Measurements from ENCODE around the gene KATNIP. TPM values are rescaled to one million over a fixed set of nuclear protein-coding genes. Genes with fewer than 3 reads are reported as not detected.
"Not testable (repeated sequence)": the region's sequence is repeated elsewhere in the genome, so short reads cannot be mapped to it uniquely, and the experiment has no call there.

Gene KATNIP
- total RNA-seq, 1 donor from 2014 or later: 38.9 TPM

DNA sequence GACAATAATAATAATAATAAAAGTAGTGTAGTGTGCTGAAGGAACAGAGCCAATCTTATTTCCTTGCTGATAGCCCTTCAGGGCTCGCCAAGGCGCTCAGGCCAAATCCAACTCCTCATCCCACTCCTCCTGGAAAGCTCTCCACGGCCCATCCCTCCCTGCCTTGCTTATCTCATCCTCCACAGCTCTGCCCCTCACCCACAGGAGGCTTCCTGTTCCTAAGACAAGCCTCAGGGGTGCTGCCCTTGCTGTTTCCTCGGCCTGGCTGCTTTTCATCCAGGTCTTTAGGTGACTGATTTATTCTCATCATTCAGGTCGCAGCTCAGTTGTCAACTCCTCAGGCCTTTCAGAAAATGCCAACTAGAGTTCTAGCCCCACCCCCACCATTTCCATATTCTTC, 11.4 kb upstream of the KATNIP start:
- no peak for DNase-seq (ENCODE audit: low spot score)

DNA sequence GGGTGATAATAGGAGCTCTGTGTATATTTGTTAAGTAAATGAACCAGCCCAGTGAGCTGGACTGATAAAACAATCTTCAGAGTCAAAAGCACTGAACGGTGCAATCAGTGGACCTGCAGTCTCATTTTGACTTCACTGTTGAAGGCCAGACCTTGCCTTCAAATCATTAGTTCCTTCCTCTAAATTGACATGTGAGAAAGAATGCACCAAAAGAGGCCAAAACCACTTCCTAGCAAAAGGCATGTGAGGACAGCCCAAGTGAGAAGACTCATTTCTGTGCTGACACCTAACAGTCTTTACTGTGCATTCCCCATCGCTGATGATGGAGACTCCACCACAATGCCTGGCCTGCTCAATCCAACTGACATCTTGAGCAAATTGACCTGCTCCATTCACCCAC, 10.8 kb upstream of the KATNIP start:
- no peak for DNase-seq (ENCODE audit: low spot score)

DNA sequence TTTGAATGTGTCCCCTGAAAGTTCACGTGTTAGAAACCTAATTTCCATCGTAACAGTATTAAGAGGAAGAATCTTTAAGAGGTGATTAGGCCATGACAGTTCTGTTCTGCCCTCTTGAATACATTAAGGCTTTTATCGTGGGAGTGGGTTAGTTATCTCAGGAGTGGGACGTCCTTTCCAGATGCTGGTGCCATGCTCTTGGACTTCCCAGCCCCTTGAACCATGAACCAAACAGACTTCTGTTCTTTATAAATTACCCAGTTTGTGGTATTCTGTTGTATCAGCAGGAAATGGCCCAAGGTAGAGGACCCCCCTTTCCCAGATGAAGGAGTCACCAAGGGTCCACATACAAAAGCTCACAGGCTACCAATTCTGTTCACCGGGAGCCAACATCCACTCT, 10.3 kb upstream of the KATNIP start:
- no peak for DNase-seq (ENCODE audit: low spot score)

DNA sequence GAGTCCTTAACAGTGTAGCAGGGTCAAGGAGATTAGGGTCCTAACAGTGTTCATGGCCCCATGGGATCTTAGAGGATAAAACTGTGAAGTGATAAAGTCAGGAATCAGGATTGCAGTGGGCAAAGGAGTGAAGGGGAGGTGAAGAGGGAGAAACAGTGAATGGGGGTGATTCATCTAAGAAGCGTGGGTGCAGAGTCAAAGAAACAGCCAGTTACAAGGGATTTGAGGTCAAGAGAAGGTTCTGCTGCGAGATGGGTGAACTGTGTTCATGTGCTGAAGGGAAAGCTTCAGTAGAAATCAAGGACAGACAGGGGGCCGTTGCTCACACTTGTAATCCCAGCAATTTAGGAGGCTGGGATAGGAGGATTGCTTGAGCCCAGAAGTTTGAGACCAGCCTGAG, 6.1 kb upstream of the KATNIP start:
- no peak for DNase-seq (ENCODE audit: low spot score)

DNA sequence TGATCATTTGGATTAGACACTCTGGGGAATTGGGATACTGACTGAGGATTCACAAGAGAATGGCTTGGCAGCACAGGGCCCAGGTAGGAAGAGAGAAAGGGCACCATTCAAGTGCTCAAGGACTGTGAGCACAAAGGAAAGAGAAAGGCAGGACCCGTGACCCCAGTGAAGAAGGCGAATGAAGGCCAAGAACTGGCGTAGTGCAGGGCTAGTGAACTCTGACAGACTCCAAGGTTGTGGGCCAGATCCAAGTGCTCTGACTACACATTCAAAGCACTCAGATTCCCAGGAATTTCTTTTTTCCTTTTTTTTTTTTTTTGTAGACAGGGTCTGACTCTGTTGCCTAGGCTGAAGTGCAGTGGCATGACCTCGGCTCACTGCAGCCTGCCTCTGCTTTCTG, 5.3 kb upstream of the KATNIP start:
- no peak for DNase-seq (ENCODE audit: low spot score)

DNA sequence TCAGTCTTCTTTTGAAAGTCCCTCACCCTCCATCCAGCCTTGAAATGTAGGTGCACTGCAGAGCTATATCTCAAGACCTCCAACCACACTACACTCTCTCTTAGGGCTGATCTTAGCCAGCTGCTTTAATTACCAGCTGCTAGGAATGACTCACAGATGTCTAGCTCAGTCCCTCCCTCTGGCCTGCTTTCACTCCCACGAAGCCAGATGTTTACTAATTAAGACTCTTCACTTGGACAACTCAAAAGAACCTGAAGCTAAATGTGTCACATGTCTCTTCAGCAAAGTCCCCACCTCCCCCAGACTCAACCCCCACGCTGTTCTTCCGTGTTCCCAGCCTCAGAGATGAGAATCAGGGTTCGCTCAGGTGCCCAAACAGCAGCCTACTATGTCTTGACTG, 2.8 kb upstream of the KATNIP start:
- DNase-seq (ENCODE audit: low spot score): no peak

DNA sequence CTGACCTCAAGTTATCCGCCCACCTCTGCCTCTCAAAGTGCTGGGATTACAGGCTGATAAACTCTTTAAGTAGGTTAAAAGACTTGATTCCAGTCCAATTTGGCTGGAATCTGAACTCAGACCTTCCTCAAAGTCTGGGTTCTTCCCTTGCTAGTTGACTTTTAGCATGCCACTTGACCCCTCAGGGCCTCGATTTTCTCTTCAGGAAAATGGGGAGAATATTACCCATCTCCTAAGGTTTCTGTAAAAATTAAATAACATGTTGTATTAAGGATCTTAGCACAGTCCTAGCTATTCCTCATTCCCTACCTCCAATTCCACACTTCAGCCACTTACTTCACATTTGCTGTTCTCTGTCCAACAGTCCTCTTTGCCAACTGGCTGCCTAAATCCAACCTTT, 2.1 kb upstream of the KATNIP start:
- DNase-seq (ENCODE audit: low spot score): no peak

DNA sequence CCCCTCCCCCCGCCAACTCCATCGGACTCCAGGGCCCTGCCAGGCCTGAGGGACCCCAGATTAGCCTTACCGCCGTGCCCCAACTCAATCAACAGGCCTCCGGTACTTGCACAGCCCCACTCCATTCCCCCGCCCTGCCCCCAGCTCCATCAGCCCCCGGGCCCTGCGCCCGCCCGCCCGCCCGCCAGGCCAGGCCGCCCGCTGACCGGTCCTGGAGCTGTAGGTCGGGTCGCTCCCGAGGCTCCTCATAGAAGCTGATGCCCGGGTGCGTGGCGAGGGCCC, 539 bp upstream of the KATNIP start:
- no peak for DNase-seq (ENCODE audit: low spot score)

DNA sequence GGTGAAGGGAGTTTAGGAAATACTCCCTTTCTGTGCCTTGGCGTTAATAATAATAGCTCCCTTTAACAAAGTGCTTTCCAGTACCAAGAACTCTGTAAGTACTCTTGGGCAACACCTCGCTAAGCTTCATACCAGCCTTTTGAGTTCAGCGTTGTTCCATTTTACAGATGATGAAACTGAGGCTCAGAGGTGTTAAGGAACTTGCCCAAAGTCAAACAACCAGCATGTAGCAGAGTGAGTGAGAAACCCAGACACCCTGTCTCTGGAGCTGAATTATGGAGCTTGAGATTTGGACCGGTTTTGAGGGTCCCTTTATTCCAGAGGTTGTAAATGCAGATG, 607 bp downstream of the KATNIP start:
- no peak for DNase-seq (ENCODE audit: low spot score)

DNA sequence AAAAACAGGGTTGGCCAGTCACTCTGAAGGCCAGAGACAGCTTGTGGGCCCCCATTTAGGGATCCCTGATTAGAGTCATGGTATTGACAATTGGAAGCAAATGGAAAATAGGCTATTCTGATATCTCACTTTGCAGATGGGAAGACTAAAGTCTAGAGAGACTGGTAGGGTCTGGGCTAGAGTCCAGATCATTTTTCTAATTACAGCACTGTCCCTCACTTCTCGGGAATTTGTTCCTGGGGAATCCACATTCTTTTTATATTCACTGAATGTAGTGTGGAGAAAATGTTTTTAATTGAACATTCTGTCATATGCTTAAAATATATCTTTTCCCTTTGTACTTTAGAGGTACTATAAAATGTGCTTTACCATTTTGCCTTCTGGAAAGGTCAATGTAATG, 1.1 kb downstream of the KATNIP start:
- no peak for DNase-seq (ENCODE audit: low spot score)

DNA sequence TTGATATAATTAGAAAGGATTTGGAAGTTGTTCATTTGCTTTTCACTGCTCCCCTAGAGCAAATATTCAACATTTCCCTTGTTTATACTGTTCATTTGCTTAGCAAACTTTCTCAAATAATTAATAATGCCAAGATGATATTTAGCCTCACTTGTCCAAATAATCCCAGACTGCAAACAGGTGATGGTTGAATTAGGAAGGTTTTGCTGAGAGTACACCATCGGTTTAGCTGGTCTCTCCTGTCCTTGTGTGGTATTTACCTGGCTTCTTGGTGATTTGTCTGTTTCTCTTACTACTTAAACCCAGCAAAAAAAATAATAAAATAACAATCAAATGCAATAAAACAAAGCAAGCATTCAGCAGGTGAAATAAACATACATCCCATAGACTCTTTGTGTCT, 6.5 kb downstream of the KATNIP start:
- DNase-seq (ENCODE audit: low spot score): no peak

DNA sequence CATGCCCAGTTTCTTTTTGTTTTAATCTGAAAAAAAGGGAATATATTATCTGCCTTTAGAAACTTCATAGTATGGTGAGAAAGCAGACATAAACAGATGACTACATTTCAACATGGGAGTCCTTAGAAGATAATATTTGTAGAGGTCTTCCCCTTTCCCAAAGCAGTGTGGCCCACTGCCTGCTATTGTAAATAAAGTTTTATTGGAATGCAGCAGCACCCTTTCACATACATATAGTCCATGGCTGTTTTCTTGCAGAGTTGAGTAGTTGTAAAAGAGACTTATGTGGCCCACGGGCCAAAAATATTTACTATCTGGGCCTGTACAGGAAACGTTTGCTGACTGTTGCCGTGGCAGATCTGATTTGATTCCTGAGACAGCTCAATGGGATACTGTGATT, 8.5 kb downstream of the KATNIP start:
- DNase-seq (ENCODE audit: low spot score): no peak

DNA sequence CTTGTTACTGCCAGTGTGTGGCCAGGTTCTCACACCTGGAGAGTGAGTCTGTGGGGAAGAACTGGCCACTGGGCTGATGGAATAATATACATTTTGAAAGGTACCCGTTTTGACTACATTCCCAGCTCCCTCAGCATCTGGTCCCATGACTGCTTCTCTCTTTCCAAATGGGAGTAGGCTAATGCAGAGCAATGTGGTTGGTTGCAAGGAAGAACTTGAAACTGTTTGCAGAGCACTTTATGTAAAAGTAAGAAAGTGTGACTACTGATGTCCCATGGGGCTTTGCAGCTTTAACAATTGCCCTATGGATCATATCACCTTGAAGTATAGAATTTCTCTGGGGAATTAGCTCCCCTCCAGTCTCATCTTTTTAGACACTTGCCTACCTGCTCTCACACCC, 9.0 kb downstream of the KATNIP start:
- no peak for DNase-seq (ENCODE audit: low spot score)

DNA sequence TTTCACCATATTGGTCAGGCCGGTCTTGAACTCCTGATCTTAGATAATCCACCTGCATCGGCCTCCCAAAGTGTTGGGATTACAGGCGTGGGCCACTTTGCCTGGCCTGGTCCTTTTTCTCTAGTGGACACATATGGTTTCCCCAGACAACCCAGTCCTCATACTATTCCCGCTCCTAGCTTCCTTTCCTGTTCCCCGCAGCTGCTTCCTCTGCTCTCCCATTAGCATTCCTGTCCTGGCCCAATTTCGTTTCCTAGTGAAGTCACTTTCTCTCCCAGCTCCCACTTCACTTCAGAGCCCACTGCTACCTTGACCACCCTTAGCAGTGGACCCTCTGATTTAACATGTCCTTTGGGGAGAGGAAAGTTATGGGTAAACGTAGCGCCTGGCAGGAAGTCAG, 11.3 kb downstream of the KATNIP start:
- DNase-seq (ENCODE audit: low spot score): no peak

DNA sequence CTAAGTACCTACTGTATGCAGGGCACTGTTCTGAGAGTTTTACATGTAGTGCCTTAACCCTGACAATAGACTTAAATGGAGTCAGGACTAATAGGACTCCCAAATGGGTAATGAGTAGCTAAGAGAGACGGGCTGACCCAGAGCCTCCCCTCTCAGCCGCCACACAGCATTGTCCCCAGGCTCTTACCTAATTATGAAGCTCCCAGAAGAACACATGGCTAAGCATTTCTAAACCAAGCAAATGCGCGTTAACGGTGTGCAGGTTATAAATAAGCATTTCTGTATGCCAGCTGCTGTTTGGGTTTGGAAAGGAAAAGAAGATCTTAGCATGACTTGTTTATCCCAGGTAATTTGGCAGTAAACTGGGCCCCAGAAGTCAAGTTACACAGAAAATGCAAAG, 14.3 kb downstream of the KATNIP start:
- no peak for DNase-seq (ENCODE audit: low spot score)

DNA sequence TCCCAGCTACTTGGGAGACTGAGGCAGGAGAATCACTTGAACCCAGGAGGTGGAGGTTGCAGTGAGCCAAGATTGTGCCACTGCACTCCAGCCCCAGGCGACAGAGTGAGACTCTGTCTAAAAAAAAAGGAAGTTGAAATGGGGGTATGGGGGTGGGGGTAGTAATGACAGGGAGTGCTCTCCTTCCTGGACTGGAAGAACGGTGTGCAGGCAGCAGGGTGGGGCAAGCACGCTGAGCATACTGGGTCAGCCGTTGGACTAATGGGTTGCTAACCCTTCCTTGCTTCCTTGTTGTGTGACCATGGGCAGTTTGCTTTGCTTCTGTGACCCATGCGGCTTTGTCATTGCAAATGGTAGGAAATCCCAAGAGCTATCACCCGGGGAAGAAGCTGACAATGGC, 16.5 kb downstream of the KATNIP start:
- DNase-seq (ENCODE audit: low spot score): peak; percentile 16

DNA sequence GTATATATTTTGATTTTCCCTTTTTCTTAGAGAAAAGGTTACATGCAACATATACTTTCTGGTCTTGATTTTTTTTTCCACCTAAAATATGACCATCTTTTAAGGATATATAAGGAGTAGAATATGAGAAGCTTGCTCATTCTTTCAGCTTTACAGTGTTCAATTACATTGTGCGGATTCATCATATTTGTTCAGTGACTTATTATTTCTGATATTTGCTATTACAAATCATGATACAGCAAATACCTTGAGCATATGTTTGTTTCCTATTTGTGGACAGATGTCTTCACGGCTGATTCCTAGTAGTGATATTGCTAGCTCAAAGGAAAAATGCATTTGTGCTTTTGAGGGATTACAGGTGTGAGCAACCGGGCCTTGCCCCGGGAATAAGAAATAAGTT, 18.1 kb downstream of the KATNIP start:
- DNase-seq (ENCODE audit: low spot score): no peak

DNA sequence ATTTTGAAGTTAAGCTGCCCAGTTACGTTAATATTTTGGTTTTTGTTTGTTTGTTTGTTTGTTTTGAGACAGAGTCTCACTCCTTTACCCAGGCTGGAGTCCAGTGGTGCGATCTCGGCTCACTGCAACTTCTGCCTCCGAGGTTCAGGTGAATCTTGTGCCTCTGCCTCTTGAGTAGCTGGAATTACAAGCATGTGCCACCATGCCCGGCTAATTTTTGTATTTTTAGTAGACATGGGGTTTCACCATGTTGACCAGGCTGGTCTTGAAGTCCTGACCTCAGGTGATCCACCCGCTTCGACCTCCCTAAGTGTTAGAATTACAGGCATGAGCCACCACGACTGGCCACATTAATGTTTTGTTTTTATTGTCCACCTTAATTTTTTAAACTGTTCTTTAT, 21.0 kb downstream of the KATNIP start:
- not testable (repeated sequence) for DNase-seq (ENCODE audit: low spot score)

DNA sequence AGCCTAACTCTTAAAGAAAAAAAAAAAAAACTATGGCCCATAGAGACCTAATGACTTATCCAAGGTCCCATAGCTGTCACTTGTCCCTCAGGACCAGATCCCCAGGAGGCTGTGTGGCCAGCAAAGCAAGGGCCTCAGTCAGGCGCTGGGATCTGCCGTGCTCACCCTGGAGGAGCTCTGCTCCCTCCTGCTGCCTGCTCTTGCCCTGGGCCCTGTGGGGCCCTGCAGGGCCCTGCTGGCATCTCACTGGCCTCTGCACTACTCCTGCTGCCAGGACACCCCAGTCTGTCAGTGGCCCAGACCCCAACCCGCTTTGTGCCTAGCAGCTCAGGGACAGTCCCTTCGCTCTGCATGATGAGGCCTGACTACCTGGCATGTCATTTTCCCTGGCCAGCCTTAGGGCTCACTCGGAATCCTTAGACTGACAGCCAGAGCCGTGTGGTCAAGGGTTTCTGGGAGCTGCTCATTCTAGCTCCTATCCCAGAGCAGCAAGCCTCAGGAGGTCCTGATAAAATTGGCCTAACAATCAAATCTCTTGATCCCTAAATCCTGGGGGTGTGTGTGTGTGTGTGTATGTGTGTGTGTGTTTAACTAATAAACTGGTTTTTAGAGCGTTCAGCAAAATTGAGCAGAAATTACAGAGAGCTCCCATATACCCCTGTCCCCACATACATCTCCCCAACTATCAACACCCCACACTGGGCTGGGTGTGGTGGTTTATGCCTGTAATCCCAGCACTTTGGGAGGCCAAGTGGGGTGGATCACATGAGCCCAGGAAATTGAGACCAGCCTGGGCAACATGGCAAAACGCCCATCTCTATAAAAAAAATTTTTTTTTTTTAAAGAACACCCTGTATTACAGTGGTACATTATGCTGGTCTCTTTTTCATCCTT, 21.7 kb downstream of the KATNIP start:
- no peak for DNase-seq (ENCODE audit: low spot score)

DNA sequence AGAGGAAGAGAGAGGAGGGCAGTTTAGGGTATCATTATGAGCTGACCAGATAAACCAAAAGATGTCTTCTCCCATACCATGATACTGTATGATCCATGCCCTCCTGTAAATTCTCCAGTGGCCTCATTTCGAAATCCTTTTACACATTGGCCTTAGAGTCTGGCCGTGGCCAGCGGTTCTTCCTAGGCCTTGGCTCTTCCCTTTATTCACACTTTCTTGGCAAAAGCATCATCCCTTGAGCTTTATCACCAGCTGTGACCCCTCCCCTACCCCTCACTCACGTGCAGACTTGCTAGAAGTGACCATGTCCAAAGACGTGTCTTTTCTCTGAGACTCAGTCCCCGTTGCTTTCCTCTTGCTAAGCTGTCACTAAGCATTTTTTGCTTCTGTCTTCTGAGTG, 22.8 kb downstream of the KATNIP start:
- DNase-seq (ENCODE audit: low spot score): no peak

DNA sequence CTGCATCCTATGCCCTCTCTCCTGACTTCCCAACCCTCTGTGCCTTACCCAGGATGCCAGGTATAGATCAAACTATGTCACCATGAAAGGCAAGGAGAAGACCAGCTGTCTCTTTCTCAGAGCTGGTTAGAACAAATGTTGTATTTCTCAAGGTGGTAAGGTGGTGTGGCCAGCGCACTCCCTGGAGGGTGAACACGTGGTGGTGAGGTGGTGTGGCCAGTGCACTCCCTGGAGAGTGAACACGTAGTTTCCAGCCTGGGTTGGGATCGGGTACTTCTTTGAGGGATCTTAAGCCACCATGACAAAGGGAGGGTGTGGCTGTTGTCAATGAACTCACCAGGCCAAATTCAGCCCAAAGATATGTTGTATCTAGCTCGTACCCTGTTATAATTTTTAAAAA, 26.8 kb downstream of the KATNIP start:
- DNase-seq (ENCODE audit: low spot score): no peak

DNA sequence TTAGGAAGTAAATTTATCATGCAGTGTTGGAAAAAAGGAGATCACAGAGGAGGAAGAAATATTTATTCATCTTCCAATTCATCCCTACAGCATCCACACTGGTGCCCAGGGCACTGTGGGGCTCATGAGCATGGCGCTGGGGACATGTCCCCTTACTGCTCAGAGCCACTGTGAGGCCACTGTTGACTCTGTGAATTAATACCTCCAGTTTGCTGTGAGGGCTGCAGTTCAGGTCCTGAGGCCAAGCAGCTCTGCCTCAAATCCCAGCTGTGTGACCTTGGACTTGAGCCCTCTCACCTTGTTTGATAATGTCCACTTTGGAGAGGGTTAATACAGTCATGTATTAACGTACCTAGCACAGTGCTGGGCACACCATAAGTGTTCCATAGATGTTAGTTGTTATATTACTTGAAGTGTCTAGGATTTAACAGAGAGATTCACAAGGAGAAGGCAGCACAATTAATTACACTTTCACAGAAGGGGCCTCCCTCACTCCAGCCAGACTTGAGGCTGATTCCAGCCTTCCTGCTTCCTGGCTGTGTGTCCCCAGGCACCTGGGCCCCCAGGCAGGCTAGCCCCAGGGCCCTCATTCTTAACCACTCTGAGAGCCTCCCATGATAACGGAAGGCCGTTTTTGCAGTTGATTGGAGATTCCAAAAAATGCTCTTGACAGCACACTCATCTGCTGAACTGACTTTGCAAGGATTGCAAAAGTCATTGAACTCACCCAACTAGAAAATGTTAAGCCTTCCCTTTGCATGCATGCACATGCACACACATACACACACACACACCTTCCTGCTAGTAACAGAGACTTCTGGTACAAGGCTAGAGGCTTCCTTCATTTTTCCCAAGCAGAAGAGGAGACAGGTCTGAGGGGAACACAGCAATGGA, 29.4 kb downstream of the KATNIP start:
- DNase-seq (ENCODE audit: low spot score): no peak

DNA sequence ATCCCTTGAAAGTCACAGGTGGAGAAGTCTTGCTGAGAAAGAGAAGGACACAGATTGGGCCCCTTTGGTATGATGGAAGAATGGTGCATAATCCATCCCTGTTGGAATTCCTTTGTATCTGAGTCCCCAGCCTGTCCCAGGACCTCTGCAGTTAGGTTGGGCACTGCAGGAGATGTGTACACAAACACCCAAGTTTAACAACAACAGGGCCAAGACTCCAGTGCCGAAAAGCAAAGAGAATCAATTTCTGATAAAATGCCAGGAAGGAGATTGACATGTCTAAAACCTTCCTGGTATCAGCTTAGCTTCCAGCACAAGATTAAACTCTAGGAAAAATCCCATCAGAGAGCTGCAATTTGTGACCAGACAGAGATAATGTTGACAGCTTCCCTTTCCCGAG, 32.9 kb downstream of the KATNIP start:
- no peak for DNase-seq (ENCODE audit: low spot score)
